Measurements from ENCODE around the gene MTR.

MTR gene

GRCh38 chr1:236864211-236864610 lies 69.1 kb downstream of the MTR start:
- no peak for DNase-seq (ENCODE audit: low spot score)

DNA sequence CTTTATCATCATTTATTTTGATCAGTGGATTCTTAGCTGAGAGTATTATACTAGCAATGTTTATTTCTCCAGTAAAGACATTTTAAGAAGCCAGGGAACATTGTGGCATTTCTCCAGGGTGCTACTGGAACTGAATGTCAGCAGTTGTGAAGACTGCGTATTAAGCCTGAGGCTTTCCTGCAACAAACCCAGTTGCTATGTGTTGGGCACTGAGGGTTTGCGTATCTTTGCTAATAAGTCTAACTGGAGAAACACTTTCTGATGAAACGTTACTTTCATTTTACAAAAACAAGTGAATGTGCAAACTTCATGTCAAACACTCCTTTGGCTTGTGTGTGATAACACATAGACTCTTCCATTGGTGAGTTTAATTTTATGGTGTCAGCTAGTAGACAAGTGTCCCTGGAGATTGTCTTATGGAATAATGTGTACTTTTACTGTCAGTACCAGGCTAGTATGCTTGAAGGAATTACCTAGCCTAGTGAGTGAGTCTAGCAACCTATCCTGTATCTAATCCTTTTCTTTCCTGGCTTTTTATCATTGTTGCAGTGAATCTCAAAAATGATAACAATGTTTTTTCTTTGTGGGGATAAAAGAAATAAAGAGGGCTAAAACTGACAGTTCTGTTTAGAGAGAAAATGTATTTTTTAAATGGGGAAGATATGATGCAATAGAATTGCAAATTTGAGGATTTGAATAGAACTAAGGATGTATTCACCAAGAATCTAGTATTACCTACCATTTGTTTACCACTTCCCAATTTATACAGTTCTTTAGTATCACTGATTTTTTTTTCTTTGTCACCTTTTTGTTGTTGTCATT lies 70.1 kb downstream of the MTR start:
- no peak for DNase-seq (ENCODE audit: low spot score)

- no peak for DNase-seq (ENCODE audit: low spot score)
Measured at GRCh38 chr1:236865818-236866155, 70.7 kb downstream of the MTR start.

DNA sequence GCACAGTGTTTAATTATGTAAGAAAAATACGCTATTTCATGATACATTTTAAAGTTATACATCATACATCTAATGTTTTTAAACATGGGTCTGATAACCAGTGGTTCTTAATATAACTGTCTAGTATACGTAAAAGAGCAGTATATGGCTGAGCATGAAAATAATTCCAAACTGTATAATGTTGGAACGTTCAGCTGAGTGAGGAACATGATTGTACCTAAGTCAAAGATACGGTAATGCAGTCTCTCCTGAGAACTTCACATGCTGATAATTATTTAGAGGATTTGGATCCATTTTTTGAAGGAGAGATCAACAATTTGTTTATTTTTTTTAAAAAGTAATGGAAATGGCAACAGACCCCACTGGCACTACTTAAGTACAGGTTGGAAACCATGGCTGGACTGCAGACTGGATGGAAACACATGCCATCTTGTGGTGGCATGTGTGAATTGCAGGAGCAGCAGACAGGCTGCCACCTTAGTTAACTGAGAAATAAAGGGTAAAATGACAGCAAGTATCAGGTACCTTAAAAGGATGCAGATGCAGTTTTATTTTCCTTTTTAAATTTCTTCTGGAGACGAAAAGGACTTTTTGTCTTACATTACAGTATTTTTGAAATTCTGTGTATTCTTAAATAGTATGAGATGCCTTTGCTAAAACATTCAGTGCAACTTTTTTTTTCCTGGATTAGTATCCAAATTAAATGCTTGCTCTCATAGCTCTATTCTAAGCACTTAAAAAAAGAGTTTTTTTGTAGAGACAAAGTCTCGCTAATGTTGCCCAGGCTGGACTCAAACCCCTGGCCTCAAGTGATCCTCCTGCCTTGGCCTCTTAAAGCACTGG lies 73.8 kb downstream of the MTR start:
- DNase-seq (ENCODE audit: low spot score) = no peak

DNA sequence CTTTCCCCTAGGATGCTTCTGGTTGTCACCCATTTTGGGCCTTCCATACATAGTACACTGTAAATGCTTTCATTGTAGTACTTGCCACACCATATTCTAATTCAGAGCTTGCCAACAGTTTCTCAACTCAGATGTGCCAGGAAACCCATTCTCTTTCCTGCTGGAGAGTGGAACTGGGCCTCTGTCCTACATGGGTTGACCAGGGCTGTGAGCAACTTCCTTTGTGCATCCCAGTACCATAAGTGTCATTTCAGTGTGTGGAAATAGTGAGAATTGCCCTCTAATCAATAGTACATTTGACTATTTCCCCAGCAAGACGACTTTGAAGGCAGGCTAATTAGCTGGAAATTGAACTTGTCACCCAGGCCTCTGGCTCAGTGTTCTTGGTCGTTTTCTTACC lies 74.8 kb downstream of the MTR start:
- no peak for DNase-seq (ENCODE audit: low spot score)

DNA sequence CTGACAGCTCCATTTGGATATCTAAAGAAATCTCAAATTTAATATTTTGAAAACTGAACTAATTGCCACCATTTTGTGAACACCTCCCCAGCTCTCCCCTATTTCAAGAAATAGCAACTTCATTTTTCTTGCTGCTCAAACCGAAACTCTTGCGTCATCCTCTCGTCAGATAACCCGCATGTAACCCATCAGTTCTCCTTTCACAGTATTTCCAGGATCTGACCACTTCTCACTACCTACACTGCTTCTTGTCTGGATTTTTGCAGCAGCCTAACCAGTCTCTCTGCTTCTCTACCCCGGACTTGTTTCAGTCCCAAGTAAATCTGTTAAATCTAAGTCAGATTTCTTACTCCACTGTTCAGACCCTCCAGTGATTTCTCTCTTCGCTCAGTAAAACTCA lies 75.6 kb downstream of the MTR start:
- DNase-seq (ENCODE audit: low spot score) = no peak

GRCh38 chr1:236872075-236872666 lies 77.1 kb downstream of the MTR start:
- DNase-seq (ENCODE audit: low spot score) = no peak

GRCh38 chr1:236875975-236876374 lies 80.9 kb downstream of the MTR start:
- no peak for DNase-seq (ENCODE audit: low spot score)

DNA sequence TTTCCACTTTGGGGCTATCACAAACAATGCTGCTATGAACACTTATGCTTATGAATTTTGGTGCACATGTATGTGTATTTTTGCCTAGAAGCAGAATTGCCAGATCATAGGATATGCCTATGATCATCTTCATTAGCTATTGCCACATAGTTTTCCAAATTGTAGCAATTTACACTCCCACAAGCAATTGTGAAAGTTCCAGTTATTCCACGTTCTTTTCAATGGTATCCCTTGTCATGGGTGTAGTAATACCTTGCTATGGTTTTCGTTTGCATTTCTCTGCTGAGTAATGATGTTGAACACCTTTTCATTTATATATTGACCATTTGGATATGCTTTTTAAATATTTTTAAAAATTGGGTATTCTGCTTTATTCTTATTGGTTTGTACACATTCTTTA lies 82.6 kb downstream of the MTR start:
- no peak for DNase-seq (ENCODE audit: low spot score)

DNA sequence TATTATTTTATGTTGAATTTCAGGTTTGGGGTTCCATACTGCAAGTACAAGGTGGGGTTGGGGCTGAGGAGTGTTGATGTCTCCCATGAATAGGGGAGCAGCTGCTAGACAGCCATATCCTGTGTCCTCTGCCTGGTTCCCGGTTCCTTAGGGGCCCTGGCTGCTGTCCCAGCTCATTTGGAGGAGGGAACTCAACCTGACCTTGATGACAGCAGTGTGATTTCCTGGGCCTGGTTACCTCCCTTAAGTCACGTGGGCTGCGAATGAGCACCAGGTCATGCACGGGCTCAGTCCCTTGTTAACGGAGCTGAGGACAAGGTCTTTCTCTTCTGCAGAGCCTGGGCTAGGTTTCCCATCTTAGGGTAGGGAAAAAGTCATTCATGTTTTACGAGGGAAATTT lies 85.1 kb downstream of the MTR start:
- DNase-seq (ENCODE audit: low spot score) = no peak

DNA sequence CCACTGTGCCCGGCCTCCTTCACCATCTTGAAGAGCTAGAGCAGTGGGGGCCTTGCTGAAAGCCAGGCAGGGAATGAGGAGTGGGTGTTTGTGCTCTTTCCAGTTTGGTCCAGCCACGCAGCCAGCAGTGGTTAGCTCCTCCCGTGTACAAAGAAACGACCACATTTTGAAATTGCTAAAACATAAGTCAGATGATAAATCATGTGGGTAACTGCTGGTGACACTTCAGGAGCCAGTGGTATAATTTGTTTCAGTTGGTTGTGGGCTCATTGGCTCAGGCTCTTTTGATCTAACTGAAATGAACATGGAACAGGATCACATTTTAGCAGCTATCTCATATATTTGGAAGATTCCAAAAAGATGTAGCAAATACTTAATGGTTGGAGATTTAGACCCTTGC lies 87.6 kb downstream of the MTR start:
- DNase-seq (ENCODE audit: low spot score) = no peak

- DNase-seq (ENCODE audit: low spot score) = no peak
Measured at GRCh38 chr1:236886199-236886598, 91.1 kb downstream of the MTR start.

DNA sequence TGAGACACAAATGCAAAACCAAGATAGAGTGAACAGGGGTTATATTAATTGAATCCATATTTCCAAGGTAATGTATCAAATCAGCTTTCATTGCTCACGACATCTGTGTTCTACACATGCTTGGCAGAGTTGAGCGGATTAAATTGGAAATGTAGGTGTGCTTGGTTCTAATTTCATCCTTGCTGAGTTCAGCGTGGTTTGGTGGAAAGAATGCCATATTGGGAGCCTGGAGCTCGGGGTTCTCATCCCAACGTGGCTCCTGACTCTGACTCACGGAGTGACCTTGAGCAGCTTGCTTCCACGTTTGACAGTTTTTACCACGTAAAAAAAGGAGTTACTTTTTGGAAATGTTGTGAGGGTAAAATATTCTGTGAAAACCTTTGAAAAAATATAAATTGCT lies 92.0 kb downstream of the MTR start:
- no peak for DNase-seq (ENCODE audit: low spot score)

DNA sequence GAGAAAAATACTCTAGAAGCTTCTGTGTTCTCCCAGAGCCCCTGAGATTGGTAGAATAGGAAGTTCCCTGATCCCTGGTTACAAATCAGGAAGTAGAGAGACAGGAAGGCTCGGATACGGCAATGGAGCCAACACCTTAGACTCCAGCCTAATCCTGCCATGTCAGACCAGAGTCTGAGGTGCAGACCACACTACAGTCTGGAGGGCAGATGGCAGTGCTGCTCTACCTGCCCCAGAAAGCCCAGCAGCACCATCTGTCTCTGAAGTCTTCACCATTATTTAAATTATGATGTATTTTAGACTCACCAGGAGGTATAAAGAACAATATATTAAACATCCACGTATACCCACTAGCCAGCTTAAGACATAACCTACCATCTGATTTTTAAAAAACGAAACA lies 93.0 kb downstream of the MTR start:
- DNase-seq (ENCODE audit: low spot score) = no peak

DNA sequence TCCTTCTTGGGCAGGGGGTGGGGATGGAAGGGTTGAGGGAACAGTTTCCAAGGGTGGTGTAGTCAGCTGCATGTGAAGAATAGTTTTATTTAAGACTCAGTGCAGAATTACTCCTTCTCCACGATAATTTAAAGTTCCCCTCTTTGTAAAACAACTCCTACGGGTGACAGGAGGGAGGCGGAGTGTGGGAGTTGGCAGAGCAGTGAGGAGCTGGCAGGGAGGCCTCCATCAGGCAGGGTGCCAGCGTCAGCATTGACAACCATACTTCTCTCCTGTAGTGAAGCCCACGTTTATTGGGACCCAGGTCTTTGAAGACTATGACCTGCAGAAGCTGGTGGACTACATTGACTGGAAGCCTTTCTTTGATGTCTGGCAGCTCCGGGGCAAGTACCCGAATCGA lies 93.8 kb downstream of the MTR start:
- DNase-seq (ENCODE audit: low spot score) = no peak

GRCh38 chr1:236890152-236891056 lies 95.3 kb downstream of the MTR start:
- DNase-seq (ENCODE audit: low spot score) = peak; percentile 44

GRCh38 chr1:236893626-236894545 lies 98.8 kb downstream of the MTR start:
- DNase-seq (ENCODE audit: low spot score) = no peak

DNA sequence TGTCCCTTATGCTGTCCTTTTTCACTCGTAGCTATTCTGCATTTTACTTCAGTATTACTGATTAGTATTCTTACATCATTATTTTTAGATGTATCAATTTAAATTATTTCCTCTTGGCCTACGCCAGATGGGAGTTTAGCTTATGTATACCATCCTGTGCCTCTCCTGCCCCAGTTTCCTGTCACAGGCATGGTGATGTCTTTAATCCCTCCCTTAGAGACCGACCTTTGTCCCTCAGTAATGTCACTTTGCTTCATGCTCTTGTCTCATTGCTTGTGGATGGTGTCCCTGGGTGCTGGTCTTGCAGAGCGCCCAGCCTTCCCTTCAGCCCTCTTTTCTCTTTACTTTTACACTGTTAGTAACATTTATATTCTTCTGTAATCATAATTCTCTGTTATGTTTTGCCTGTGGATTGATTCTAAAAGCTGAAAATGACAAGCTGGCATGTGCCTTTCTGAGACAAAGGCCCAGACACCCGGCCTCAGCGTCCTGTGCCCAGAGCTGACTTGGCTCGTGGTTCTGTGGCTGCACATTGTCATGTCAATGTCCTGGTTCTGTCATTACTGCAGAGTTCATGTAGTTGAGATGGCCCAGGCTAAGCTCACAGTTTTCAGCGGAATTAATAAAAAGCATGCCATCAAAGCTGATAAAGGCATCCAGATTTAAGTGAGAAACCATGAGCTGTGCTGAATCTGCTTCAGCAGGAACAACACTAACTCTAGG lies 100.7 kb downstream of the MTR start:
- no peak for DNase-seq (ENCODE audit: low spot score)

GRCh38 chr1:236896716-236897115 lies 101.6 kb downstream of the MTR start:
- DNase-seq (ENCODE audit: low spot score) = no peak

Data from hepatic stellate cell (primary cell).